PFSK-1 (cell line): Measurements from ENCODE around the gene PCP2.

Experiments used
- FOXP2 ChIP-seq: optimal IDR thresholded peaks from 2 replicates; pipeline ENCODE3; 2011; ENCODE audit warnings: borderline replicate concordance, control low read depth, inconsistent platforms; ENCODE audit not compliant: insufficient read depth; ENCODE audit errors: extremely low read length, extremely low read depth
- POLR2AphosphoS5 ChIP-seq: IDR thresholded peaks from 2 replicates; pipeline ENCODE4 v1.6.1; 2012; ENCODE audit warnings: low read depth, mild to moderate bottlenecking, control low read depth, low read length, moderate library complexity
- SIN3A ChIP-seq: IDR thresholded peaks from 2 replicates; pipeline ENCODE4 v1.6.1; 2012; ENCODE audit warnings: mild to moderate bottlenecking, low read length, moderate library complexity, borderline replicate concordance; ENCODE audit not compliant: insufficient read depth
- TAF1 ChIP-seq: IDR thresholded peaks from 2 replicates; pipeline ENCODE4 v1.6.1; 2012; ENCODE audit warnings: low read length, control low read depth, borderline replicate concordance; ENCODE audit not compliant: insufficient read depth
- TF ChIP-seq, protein P1 (sequence below), 2 experiments: IDR thresholded peaks; 2 replicates each; pipeline versions ENCODE4 v1.6.1 to v1.8.0; 2011 to 2012; ENCODE audit warnings: low read depth in 2 of 2, low read length in 2 of 2, control low read depth in 1 of 2, inconsistent platforms in 1 of 2, mild to moderate bottlenecking in 1 of 2, moderate library complexity in 1 of 2; ENCODE audit not compliant: insufficient read depth in 1 of 2

The PCP2 gene

GRCh38 chr19:7623725-7624603 lies 9.6 kb downstream of the PCP2 start:
- no peak for TF ChIP-seq SIN3A

DNA sequence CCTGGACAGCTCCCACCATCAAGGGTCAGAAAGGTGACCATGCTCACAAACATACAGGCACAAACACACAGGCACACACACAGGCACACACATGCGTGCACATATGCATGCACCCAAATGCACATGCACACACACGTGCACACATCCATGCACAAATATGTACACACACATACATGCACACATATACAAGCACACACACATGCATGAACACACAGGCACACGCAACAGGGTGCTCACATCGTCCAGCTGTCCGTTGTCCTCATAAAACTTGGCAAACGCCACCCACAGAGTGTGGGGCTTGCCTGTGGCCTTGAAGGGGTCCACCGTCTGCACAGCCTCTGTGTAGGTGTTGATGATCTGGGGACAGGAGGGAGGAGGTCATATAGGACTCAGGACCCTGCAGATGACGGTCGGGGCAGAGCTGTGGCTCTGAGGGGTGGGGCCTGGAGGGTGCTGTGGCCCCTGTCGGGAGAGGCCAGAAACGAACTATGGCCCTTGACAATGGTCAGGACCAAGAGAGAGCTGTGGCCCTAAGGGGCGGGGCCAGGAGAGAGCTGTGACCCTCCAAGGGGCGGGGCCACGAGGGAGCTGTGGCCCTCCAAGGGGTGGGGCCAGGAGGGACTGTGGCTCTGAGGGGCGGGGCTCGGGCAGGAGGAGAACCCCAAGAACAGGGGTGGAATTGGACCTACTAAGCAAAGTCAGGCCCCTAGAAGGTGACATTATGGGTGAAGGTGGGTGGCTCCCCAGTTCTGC lies 10.4 kb downstream of the PCP2 start:
- TF ChIP-seq FOXP2 (no peak), TAF1 (no peak), SIN3A (no peak), POLR2AphosphoS5 (no peak)
- TF ChIP-seq, protein P1, sequence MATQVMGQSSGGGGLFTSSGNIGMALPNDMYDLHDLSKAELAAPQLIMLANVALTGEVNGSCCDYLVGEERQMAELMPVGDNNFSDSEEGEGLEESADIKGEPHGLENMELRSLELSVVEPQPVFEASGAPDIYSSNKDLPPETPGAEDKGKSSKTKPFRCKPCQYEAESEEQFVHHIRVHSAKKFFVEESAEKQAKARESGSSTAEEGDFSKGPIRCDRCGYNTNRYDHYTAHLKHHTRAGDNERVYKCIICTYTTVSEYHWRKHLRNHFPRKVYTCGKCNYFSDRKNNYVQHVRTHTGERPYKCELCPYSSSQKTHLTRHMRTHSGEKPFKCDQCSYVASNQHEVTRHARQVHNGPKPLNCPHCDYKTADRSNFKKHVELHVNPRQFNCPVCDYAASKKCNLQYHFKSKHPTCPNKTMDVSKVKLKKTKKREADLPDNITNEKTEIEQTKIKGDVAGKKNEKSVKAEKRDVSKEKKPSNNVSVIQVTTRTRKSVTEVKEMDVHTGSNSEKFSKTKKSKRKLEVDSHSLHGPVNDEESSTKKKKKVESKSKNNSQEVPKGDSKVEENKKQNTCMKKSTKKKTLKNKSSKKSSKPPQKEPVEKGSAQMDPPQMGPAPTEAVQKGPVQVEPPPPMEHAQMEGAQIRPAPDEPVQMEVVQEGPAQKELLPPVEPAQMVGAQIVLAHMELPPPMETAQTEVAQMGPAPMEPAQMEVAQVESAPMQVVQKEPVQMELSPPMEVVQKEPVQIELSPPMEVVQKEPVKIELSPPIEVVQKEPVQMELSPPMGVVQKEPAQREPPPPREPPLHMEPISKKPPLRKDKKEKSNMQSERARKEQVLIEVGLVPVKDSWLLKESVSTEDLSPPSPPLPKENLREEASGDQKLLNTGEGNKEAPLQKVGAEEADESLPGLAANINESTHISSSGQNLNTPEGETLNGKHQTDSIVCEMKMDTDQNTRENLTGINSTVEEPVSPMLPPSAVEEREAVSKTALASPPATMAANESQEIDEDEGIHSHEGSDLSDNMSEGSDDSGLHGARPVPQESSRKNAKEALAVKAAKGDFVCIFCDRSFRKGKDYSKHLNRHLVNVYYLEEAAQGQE (IDR thresholded peaks at IDR 0.05; ENCODE audit: insufficient read depth in 1 of 2, low read depth in 2 of 2, low read length in 2 of 2), result no peak

- TF ChIP-seq POLR2AphosphoS5 (no peak), SIN3A (no peak), FOXP2 (no peak)
Observed at GRCh38 chr19:7620442-7621412, 12.8 kb downstream of the PCP2 start.

- TF ChIP-seq TAF1 (no peak), FOXP2 (no peak), SIN3A (no peak), POLR2AphosphoS5 (no peak)
- TF ChIP-seq, protein P1 (IDR thresholded peaks at IDR 0.05; ENCODE audit: insufficient read depth in 1 of 2, low read depth in 2 of 2, low read length in 2 of 2), result no peak
Observed at GRCh38 chr19:7619671-7620441, 13.7 kb downstream of the PCP2 start.

DNA sequence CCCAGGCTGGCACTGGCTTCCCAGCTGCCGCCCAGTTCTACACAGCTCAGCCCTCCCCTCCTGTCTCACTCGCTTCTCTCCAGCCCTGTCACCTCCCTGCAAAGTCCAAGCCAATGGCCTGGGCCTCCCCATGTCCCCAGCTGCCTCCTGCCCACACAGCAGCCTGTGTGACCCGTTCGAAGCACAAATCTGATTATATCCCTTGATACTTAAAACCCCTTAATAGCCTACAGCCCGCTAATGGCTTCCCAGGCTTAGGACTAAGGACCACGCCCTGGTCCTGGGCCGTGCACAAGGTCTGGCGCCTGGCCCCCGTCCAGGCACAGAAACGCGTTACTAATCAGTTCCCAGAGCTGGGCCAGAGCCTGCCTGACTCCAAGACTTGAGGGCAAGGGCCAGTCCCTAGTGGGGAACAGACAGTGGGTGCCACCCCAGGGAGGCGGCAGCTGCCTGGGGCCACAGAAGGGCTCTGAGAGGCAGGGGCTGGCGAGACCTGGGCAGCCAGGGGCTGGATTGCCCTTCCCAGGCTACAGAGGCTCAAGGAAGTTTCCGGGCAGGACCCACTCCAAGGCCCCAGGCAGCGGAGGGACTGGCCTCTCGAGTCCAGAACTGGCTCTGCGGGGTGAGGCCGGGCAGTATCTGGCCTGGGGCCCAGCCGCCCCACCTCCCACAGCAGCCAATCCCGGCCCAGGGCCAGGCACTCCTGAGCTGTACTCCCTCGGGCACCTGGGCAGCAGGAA lies 14.6 kb downstream of the PCP2 start:
- TF ChIP-seq, protein P1 (IDR thresholded peaks at IDR 0.05; ENCODE audit: insufficient read depth in 1 of 2, low read depth in 2 of 2, low read length in 2 of 2), result no peak
- TF ChIP-seq POLR2AphosphoS5 (no peak), FOXP2 (no peak), SIN3A (no peak), TAF1 (no peak)
